Measurements from ENCODE around the gene UBXN4. TPM values are rescaled to one million over a fixed set of nuclear protein-coding genes. Genes with fewer than 3 reads are reported as not detected.

The UBXN4 gene
- total RNA-seq, 1 donor from 2014 or later: 94.3 TPM

- Histone ChIP-seq H3F3A (ENCODE audit: low read depth) (no peaks in the 10 kb centered on the region), H3K9me3 (ENCODE audit: low read depth) (no peaks in the 10 kb centered on the region), H3K9ac (no peak overlapping the region), H3K4me1 (no peaks in the 10 kb centered on the region), H3K4me3 (no peak overlapping the region), H3K36me3 (peaks cover 10% of the 10 kb centered on the region), H2AFZ (replicated peaks) (no peak overlapping the region), H3K79me2 (ENCODE audit: low read depth) (peaks cover 3% of the 10 kb centered on the region), H3K4me2 (no peak overlapping the region), H4K20me1 (ENCODE audit: low read depth) (no peaks in the 10 kb centered on the region), H3K27ac (no peak overlapping the region), H3K27me3 (no peaks in the 10 kb centered on the region)
- H3K36me3 Mint-ChIP-seq: peaks cover 40% of the 10 kb centered on the region
- peaks cover 3% of the 10 kb centered on the region for H3K9me3 Mint-ChIP-seq
- TF ChIP-seq EZH2phosphoT487 (IDR thresholded peaks at IDR 0.05) (no peak), EZH2 (IDR thresholded peaks at IDR 0.05) (no peak), CTCF (IDR thresholded peaks at IDR 0.05) (no peak)
- no peaks in the 10 kb centered on the region for H3K4me1 Mint-ChIP-seq
- no peak overlapping the region for H3K4me3 Mint-ChIP-seq
- no peak for DNase-seq (ENCODE audit: low spot score)
- H3K27ac Mint-ChIP-seq: no peak overlapping the region
- H3K27me3 Mint-ChIP-seq (ENCODE audit: insufficient read depth, low read depth): no peaks in the 10 kb centered on the region
Observed at GRCh38 chr2:135762022-135762421, 20.4 kb downstream of the UBXN4 start.

- H3K27ac ChIP-seq: no peak overlapping the region
- H3K4me1 Mint-ChIP-seq: no peaks in the 10 kb centered on the region
- DNase-seq (ENCODE audit: low spot score): no peak
- no peaks in the 10 kb centered on the region for H4K20me1 ChIP-seq (ENCODE audit: low read depth)
- H3K36me3 Mint-ChIP-seq: peaks cover 38% of the 10 kb centered on the region
- TF ChIP-seq EZH2 (IDR thresholded peaks at IDR 0.05) (no peak), EZH2phosphoT487 (IDR thresholded peaks at IDR 0.05) (no peak), CTCF (IDR thresholded peaks at IDR 0.05) (no peak)
- H3K4me2 ChIP-seq: no peak overlapping the region
- H3K27me3 ChIP-seq: no peaks in the 10 kb centered on the region
- H3K9me3 ChIP-seq (ENCODE audit: low read depth): no peaks in the 10 kb centered on the region
- H3K9me3 Mint-ChIP-seq: no peaks in the 10 kb centered on the region
- no peak overlapping the region for H3K4me3 Mint-ChIP-seq
- H3K79me2 ChIP-seq (ENCODE audit: low read depth): peaks cover 3% of the 10 kb centered on the region
- no peaks in the 10 kb centered on the region for H3K4me1 ChIP-seq
- H3K27me3 Mint-ChIP-seq (ENCODE audit: insufficient read depth, low read depth): no peaks in the 10 kb centered on the region
- H3F3A ChIP-seq (ENCODE audit: low read depth): no peaks in the 10 kb centered on the region
- H3K36me3 ChIP-seq: peaks cover 6% of the 10 kb centered on the region
- no peak overlapping the region for H2AFZ ChIP-seq (replicated peaks)
- no peak overlapping the region for H3K9ac ChIP-seq
- H3K4me3 ChIP-seq: no peak overlapping the region
- H3K27ac Mint-ChIP-seq: no peak overlapping the region
Observed at GRCh38 chr2:135762530-135762929, 20.9 kb downstream of the UBXN4 start.

- Histone ChIP-seq H3F3A (ENCODE audit: low read depth) (no peaks in the 10 kb centered on the region), H3K27ac (no peak overlapping the region), H2AFZ (replicated peaks) (no peak overlapping the region), H3K27me3 (no peaks in the 10 kb centered on the region), H3K4me3 (no peak overlapping the region), H3K9me3 (ENCODE audit: low read depth) (no peaks in the 10 kb centered on the region), H3K4me1 (no peaks in the 10 kb centered on the region), H3K4me2 (no peak overlapping the region), H3K9ac (no peak overlapping the region), H4K20me1 (ENCODE audit: low read depth) (no peaks in the 10 kb centered on the region), H3K36me3 (peaks cover 21% of the 10 kb centered on the region), H3K79me2 (ENCODE audit: low read depth) (no peaks in the 10 kb centered on the region)
- no peak for DNase-seq (ENCODE audit: low spot score)
- no peaks in the 10 kb centered on the region for H3K4me1 Mint-ChIP-seq
- no peak overlapping the region for H3K4me3 Mint-ChIP-seq
- H3K27ac Mint-ChIP-seq: no peak overlapping the region
- H3K27me3 Mint-ChIP-seq (ENCODE audit: insufficient read depth, low read depth): no peaks in the 10 kb centered on the region
- peaks cover 3% of the 10 kb centered on the region for H3K9me3 Mint-ChIP-seq
- H3K36me3 Mint-ChIP-seq: peaks cover 51% of the 10 kb centered on the region
- TF ChIP-seq EZH2 (IDR thresholded peaks at IDR 0.05) (no peak), CTCF (IDR thresholded peaks at IDR 0.05) (no peak), EZH2phosphoT487 (IDR thresholded peaks at IDR 0.05) (no peak)
Observed at GRCh38 chr2:135768863-135769262, 27.2 kb downstream of the UBXN4 start.
